ENCODE data around the gene NEU1.
"Not testable (repeated sequence)": the region's sequence is repeated elsewhere in the genome, so short reads cannot be mapped to it uniquely, and the experiment has no call there.

Gene NEU1

DNA sequence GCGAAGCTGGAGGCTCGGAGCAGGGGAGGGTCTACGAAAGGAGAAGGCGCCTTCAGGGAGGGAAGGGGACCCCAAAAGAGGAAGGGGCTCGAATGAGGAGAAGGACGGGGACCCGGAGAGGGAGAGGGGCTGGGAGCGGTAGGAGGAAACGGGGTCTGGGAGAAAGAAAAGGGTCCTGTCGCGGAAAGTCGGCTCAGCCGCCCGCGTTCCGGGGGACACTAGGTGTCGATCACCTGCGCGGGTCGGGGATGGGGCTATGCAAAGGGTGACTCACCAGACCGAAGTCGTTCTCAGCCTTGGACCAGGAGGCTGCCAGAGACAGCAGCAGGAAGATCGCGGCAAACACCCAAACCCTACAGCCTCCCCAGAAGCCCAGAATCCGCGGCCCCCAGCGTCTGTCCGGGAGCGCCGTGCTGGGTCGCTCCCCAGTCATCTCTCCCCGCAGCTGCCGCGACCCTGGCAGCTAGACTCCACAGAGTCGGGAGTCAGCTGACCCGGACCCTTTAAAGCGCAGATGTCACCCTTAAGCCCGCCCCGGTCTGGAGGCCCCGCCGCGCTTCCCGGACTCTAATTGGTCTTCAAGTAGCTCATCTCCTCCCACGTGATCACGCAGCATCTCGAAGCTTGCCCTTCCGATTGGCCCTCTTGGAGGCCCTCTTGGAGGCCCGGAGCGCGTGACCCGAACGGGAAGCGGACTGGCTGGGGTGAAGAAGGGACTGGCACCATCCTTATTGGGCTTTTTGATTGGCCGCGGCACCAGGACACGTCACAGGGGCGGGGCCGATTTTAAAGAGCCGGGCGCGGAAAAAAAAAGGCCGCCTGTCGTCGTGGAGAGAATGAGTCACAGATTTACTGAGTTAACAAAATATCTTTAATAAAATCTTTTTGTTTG lies at the start of gene NEU1:
NEU1 (minus strand) TSS at position 478 of the 892 bp plus-strand sequence; CDS start at position 433, 45 bp downstream.
- DNase-seq = peak; percentile 100

DNA sequence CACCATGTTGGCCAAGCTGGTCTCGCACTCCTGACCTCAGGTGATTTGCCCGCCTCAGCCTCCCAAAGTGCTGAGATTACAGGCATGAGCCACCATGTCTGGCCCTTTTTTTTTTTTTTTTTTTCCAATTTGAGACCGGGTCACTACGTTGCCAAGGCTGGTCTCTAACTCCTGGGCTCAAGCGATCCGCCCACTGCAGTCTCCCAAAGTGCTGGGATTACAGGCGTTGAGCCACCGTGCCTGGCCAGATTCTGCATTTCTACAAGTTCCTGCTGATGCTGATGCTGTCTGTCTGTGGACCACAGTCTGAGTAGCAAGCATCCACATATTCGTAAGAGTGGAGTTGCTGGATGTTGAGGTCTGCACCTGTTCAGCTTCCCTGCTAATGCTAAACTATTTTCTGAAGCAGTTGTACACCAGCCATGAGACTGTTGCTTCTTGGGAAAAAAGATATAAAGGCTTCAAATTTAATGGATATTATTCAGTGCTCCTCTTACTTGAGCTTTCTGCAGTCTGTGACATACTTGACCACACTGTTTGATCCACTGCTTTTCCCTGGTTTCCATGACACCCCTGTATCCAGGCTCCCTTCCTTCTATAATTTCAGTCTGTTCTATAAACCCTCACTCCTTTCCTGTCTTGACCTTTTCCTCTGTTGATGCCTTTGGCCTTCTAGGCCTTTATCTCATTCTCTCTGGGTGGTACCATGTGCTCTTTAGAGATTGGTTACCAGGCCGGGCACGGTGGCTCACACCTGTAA lies 49.4 kb upstream of the NEU1 start:
- DNase-seq = no peak

DNA sequence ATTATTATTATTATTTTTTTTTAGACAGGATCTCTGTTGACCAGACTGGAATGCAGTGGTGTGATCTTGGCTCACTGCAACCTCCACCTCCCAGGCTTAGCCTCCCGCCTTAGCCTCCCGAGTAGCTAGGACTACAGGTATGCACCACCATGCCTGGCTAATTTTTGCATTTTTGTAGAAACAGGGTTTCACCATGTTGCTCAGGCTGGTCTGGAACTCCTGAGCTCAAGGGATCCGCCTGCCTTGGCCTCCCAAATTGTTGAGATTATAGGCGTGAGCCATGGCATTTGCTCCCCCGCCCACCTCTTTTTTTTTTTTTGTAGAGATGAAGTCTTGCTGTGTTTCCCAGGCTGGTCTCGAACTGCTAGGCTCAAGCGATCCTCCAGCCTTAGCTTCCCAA lies 46.7 kb upstream of the NEU1 start:
- not testable (repeated sequence) for DNase-seq

DNA sequence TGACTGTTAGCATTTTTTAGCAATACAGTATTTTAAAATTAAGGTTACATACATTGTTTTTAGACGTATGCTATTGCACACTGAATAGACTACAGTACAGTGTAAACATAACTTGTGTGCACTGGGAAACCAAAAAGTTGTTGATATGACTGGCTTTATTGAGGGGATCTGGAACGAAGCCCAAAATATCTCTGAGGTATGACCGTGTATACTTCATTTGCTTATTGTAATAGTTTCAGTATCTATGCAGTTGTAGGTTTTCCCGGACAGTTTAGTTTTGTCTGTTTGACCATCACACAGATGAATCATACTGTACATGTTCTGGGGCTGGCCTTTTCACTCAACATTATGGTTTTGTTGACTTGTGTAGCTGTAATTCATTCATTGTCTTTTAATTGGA lies 46.2 kb upstream of the NEU1 start:
- no peak for DNase-seq

DNA sequence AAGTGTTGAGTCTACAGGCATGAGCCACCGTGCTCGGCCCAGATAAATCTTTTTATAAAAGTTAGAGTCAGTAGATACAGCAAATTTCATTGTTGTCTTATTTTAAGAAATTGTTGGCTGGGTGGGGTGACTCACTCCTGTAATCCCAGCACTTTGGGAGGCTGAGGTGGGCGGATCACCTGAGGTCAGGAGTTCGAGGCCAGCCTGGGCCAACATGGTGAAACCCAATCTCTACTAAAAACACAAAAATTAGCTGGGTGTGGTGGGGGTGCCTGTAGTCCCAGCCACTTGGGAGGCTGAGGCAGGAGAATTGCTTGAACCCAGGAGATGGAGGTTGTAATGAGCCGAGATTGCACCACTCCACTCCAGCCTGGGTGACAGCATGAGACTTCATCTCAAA lies 45.6 kb upstream of the NEU1 start:
- not testable (repeated sequence) for DNase-seq

DNA sequence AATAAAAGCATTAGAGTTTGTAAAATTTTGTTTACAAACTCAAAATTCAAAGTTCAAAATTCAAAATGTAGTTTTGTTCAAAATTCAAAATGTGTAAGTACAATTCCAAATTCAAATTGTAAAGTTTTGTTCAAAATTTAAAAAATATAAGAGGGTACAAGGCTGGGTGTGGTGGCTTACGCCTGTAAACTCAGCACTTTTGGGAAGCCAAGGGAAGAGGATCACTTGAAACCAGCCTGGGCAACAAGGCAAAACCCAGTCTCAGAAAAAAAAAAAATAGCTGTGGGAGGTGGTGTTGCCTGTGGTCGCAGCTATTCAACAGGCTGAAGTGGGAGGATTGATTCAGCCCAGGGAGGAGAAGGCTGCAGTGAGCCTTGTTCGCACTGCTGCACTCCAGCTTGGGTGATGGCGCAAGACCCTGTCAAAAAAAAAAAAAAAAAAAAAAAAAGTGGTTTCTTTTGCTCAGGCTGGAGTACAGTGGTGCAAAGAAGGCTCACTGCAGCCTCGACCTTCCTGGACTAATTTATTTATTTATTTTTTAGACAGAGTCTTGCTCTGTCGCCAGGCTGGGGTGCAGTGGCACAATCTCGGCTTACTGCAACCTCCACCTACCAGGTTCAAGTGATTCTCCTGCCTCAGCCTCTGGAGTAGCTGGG lies 44.7 kb upstream of the NEU1 start:
- no peak for DNase-seq

DNA sequence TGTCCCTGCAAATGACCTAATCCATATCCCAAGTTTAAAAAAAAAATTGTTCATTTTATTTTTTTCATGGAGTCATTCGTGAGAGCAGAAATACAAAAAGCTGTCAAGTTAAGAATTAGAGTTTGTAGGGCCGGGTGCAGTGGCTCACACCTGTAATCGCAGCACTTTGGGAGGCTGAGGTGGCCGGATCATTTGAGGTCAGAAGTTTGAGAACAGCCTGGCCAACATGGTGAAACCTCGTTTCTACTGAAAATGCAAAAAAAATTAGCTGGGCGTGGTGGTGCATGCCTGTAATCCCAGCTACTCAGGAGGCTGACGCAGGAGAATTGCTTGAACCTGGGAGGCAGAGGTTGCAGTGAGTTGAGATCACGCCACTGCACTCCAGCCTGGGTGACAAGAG lies 44.1 kb upstream of the NEU1 start:
- not testable (repeated sequence) for DNase-seq

DNA sequence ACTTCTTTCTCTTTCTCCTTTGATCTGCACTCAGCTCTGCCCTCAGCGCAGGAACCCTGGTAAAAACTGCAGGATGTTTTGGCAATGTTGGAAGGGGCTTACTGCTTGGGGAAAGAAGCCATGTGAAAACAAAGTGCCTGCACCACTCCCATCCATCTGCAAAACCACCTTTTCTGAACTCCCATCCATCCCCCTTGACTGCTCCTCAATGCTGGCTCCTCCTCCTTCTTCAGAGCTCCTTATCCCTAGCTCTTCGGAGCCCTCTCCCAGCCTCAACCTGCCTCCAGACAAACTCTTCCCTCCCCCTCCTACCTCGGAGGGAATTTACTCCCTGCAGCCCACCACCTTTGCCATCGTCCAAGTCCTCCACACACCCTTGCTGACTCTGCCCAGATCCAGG lies 43.5 kb upstream of the NEU1 start:
- peak; percentile 22 for DNase-seq

DNA sequence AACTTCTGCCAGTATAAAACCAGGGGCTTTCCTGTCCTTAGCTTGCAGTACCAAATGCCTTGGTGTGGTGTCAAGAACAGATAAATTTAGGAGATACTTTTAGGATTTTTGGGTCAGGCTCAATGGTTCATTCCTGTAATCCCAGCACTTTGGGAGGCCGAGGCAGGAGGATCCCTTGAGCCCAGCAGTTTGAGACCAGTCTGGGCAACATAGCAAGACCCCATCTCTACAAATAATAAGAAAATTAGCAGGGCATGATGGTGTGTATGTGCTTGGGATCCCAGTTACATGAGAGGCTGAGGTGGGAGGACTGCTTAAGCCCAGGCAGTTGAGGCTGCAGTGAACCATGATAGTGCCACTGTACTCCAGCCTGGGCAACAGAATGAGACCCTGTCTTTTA lies 42.4 kb upstream of the NEU1 start:
- DNase-seq = no peak

DNA sequence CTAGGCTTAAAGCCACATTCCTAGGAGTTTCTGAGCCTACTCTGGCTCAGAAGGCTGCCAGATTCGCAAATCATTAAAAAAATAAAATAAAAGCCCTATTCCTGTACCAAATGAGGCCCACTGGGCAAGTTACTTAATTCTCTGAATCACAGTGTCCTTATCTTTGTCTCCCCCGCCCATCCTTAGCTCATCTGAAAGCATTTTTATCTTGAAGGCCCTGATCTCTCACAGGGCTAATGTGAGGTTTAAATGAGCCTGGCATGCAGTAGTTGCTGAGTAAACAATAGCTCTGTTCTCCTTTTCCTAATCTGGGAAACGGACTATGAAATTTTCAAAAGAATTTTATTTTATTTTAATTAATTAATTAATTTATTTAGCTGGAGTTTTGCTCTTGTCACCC lies 41.3 kb upstream of the NEU1 start:
- no peak for DNase-seq

DNA sequence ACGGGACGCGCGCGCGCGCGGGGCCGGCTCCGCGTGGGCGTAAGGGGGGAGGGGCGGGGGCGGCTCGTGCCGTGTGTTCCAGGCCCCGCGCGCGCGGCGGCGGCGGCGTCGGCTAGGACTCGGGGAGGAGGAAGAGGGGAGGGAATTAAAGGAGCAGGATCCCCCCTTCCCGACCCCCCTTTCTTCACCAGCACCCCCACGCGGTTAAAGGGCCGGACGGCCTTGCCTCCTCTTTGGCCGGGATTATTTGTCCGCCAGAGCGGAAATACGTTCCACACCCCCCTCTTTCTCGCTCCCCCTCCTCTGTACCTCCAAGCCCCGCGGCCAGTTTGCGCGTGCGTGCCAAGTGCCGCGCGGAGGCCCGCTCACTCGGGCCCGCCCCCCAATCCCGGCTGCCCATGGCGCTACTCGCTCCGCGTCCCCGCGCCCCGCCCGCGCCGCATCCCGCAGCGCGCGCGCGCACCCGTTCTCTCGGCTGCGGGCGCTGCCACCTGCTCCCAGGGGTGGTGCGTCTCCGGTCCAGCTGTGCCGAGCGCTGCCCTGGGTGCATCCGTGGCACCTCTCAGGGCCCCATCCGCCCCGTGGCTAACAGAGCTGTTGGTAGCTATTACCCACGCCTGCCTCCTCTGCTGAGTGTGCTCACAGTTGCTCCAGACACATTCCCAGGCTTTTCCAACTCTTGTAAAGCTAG lies 39.5 kb upstream of the NEU1 start, which contains the start of gene ZBTB12:
ZBTB12 (minus strand) TSS at position 134 of the 691 bp plus-strand sequence. CDS start 781 bp downstream, outside the sequence.
- DNase-seq = peak; percentile 99

DNA sequence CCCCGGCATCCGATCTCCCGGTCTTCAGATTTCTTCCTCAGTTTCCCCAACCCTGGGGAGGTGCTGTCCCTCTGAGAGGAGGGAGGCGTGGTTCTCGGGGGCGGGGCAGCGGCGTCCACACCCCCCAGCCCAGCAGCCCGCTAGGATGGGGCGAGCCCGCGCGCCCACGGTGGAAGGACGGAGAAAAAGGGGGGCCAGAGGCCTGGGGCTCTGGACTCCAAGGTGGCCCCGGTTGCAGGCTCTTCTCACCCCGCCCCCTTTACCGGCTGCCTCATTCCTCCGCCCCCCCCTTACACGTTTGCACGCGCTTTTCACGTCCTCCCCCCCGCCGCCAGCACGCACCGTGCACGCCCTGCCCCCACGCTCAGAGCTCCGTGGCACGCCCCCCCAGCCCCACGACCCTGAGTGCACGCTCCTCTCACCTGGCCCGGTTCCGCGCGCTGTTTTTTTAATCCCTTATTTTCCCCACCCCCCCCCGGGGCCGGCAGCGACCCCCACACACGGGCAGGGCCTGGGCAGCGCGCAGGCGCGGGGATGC lies 38.9 kb upstream of the NEU1 start:
- peak; percentile 79 for DNase-seq

DNA sequence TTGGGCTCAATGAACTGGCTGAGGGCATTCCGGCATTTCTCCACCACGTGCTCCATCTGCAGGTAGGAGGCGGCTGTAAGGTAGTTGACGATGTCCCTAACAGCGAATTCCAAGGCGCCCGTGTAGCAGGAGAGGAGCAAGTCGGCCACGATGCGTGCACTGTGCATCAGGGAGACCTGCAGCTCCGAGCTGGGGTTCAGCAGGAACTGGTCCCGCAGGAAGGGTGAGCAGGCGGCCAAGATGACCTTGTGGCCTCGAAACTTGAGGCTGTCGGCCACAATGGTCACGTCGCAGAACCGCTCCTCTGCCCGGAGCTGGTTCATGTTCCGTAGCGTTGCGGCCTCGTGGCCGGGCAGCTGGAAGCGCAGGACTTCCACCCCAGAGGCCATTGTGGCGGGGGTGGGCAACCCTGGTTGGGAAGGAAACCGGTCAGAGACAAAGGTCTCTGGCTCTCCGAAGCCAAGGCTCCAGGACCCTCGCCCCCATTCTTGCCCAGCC lies 38.3 kb upstream of the NEU1 start:
- DNase-seq = no peak

DNA sequence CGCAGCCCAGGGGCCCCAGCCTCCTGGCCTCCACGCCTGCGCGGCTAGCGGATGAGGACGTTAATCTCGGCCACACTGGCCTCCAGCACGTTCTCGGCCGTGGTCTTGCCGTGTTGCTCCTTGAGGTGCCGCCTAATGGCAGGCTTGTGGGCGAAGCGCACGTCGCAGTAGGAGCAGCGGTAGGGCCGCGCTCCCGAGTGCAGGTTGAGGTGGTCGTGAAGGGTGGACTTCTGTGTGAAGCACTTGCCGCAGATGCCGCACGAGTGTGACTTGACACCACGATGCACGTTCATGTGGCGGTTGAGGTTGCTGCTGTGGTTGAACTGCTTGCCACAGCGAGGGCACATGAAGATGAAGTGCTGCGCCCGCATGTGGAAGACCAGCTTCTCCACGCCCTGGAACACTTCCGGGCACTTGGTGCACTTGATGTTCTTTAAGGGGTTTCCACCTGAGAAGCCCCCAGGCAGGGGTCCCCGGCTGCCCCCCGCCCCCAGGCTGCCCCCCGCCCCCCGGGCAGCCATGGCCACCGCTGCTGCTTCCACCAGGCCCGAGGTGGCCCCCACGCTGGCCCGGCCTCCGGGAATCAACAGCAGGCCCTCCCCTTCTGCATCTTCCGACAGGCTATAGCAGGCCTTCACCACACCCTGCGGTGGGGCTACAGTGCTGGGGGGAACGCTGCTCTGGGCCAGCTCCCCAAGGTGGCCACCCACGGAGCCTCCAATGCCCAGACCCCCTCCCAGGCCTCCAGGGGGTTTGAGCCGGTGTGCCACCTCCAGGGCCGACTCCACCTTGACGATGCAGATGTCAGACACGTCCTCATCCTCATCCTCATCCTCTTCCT lies 37.5 kb upstream of the NEU1 start:
- DNase-seq = no peak

DNA sequence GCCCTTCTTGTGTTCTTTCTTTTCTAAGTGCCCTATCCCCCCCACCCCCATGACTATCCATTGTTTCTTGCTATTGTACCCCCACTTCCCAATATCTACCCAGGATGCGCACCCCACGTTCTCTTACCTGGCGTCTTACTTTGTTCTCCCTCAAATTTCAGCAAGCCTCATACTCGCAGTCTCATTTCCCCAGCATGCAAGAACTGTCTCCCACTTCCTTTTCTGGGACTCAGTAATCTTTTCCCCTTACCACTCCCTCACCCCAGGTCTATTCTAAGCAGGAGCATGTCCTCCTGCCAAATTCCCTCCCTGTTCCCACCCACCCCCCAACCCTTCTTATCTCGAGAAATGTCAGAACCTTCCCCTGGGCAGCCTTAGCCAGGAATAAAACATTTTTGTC lies 36.6 kb upstream of the NEU1 start:
- DNase-seq = no peak

DNA sequence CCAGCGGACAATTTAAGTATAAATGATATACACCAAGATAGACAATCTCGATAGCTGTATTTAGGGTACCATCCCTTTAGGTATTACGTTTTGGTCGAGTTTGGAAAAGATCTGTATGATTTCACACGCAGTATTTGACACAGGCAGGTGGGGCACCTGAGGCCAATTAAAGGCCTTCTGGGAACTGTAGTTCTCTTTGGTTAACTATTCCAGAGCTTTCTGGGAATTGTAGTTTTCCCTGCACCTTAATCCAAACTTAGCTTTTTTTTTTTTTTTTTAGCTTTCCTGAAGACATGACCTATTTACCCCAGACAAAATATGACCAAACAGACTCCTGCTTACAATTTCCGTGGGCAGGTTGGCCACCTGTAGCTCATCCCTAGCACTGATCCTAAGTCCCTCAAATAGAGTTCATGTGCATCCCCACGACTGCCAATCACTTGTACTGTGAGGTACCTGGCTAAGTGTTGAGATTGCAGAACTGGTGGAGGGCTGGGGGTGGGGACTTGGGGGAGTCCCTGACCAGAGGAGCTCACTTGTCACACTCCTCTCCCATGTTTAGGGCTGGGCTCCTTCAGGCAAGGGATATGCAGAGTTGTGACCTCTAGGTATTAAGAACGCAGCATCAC lies 35.9 kb upstream of the NEU1 start:
- DNase-seq = peak; percentile 82

DNA sequence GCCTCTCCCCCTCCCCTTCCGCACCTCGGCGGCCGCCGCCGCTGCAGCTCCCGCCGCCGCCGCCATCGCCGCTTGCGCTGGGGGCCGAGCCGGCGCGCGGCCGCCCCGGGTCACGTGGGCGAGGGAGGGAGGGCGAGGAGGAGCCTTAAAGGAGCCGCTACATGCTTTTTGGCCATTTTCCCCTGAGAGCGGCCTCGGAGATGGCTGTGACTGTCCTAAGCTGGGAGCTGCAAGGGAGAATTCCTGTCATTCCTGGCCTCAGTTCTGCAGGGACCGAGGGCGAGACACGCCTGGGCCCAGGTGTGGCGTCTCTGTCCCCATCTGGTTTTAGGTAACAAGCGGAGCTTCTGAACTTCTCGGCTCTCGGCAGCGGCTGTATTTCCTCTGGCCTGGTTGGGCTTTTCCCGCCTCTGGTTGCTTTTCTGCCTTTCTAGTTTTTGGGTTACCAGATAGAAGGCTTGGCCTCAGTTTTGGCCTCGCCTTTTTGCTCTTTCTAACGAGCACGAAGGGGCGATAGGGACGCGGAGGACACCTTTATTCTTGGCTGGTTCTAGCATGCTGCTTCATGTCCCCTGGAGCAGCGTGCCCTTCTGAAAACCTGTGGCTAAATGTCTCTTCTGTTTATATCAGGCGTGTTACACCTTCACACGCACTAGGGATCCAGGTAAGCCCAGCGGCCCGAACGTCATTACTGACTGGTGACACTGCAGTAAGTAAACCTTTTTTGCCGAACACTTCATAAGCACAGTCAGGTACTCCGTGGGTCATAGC lies 35.2 kb upstream of the NEU1 start, which contains the start of gene EHMT2:
EHMT2 (minus strand) TSS at position 87 of the 771 bp plus-strand sequence; CDS start at position 66, 21 bp downstream.
- DNase-seq = peak; percentile 90

DNA sequence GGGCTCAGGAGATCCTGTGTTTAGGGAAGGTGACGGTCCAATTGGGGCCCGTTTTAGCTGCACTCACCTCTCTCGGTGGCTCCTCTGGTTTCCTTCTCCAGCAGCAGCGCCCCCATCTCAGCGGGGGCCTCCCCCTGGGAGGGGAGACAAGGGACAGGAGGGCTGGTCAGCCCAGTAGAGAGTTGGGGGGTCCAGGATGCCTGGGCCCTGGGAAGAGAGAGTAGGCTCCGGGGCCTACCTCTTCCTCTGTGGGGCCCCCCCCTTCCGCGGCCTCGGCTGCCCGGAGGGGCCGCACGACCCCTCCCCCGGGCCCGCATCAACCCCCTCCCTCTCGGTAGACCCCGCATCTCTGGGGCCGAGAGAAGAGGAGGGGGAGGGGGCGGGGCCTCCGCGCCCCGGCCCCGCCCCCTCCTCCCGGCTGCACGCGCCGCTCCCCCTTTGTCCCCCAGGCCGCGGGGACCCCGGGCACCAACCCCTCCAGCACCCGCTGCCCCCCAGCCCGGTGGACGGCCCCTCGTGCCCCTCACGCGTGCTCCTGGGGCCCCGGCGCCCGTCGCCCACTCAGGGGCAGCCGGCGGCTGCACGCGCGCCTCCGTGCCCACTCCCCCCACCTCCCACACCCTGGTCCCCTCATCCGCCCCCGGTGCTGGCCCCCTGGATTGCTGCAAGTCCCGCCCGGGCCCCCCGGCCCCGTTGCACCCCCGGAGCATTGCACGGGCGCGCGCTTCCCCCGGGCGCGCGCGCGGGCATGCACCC lies 34.4 kb upstream of the NEU1 start:
- peak; percentile 53 for DNase-seq

DNA sequence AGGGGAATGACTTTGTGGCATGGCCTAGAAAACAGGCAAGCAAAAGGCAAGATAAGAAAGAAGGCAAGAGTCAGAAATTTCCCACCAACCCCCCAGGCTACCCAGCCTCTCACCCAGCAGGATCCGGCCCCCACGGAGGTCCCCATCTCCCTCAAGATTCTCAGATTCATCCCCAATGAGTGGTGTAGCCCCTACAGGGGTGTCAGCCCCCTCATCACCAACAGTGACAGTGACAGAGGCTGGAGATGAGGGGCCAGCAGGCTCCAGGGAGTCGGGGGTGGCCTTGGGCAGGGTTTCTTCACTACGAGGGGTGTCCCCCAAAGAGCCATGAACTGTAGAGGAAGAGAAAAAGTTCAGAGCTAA lies 33.9 kb upstream of the NEU1 start:
- DNase-seq = no peak
